ENCODE results near the gene JAZF1.

JAZF1 gene

DNA sequence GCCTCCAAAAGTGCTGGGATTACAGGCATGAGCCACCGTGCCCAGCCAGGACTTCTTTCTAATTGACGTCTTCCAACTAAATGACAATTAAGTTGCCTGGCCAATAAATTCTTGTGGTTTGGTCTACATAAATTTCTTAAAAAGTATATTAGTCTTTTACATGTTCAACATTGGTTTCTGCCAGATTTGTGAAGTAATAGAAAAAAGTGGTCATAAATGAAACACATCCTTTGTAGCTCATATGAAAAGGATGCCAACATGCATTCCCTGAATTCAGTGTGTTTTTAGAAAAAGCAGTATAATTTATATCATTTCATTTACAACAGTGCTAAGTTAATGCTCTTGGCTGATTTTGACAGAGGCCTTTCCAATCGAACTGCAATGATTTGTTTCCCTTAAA lies 225.6 kb downstream of the JAZF1 start:
- Mint-ChIP-seq H3K36me3 (peaks cover 13% of the 10 kb centered on the region), H3K27me3 (no peaks in the 10 kb centered on the region), H3K4me1 (peaks cover 4% of the 10 kb centered on the region), H3K9me3 (no peaks in the 10 kb centered on the region), H3K4me3 (no peak overlapping the region), H3K27ac (no peak overlapping the region)
- ATAC-seq (ENCODE audit: low read depth), result no peak
- no peak for DNase-seq (ENCODE audit: low spot score in 2 of 2)

DNA sequence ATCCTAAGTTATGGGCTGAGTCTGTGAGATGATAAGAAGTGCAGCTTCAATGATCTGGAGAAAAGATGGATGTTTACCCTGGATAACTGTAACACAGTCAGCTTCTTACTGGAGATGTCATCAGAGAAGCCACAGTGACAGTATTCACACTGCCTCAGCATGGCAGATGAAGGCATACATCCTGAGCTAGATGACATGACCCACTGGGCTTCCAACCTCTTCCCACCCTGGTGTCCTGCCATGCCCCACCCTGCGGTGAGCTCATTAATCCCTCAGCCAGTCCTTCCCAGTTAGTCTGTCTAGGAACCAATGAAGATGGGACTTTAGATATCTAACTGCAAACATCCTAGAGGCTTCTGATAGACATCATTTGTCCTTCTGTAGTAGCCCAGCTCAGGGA lies 226.8 kb downstream of the JAZF1 start:
- H3K36me3 Mint-ChIP-seq, result peaks cover 15% of the 10 kb centered on the region
- DNase-seq (ENCODE audit: low spot score in 2 of 2), result no peak
- no peak overlapping the region for H3K4me3 Mint-ChIP-seq
- H3K4me1 Mint-ChIP-seq, result peaks cover 6% of the 10 kb centered on the region
- H3K27me3 Mint-ChIP-seq, result no peaks in the 10 kb centered on the region
- no peaks in the 10 kb centered on the region for H3K9me3 Mint-ChIP-seq
- no peak for ATAC-seq (ENCODE audit: low read depth)
- no peak overlapping the region for H3K27ac Mint-ChIP-seq

DNA sequence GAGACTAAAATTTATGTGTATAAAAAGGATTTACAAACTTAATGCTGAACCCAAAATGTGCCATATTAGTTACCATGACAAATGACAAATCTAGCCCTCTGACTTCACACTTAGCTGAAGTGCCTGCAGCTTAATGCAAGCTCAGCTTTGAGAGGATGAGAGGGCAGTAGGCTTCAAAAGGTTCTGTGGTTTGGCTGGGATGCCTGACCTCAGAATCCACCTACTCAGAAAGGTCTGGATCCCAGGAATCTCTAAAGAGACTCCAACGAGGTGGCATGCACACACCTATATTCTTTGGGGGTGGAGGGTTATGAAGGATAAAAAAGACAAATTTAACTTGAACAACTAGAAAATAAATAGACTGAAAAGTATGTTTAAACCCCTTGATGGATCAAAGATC lies 227.2 kb downstream of the JAZF1 start:
- H3K4me3 Mint-ChIP-seq, result no peak overlapping the region
- no peak overlapping the region for H3K27ac Mint-ChIP-seq
- H3K36me3 Mint-ChIP-seq, result peaks cover 12% of the 10 kb centered on the region
- ATAC-seq (ENCODE audit: low read depth) (no peak), DNase-seq (ENCODE audit: low spot score in 2 of 2) (no peak)
- no peaks in the 10 kb centered on the region for H3K27me3 Mint-ChIP-seq
- H3K4me1 Mint-ChIP-seq, result peaks cover 6% of the 10 kb centered on the region
- H3K9me3 Mint-ChIP-seq, result no peaks in the 10 kb centered on the region

DNA sequence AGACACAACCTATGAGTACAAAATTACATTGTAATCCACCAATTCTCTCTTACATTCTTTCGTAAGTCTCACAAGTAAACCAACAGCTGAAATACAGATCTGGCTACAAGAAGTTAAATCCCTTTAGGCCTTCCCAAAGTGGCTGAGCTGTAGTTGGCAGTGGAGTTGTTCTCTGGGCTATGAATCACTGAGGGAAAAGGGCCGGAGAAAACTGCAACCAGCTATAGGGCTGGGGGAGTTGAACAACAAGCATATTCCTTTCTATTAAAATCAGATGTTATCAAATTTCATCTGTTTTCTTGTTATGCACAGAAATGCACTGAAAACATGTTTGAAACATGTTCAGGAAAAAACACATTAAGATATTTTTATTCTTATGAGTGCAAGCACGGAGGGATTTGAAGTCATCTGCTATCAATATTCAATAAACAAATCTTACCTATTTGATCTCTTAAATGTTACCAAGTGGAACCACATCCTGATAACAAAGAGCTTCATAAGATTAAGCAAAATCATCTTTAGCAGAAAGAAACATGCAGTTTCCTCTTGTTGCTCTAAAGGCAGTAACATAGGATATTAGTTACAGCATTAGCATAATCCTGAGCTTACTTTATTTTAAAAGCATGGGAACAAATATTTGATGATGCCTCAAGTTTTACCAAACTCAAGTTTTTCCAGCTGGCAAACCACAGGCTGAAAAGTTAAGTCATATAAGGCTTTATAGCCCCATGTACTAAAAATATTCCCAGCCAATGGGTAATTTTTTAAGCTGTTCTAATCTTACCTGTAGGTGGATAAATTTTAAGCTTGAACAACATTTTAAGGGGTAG lies 227.9 kb downstream of the JAZF1 start:
- DNase-seq (ENCODE audit: low spot score in 2 of 2) (no peak), ATAC-seq (ENCODE audit: low read depth) (no peak)
- Mint-ChIP-seq H3K36me3 (peaks cover 9% of the 10 kb centered on the region), H3K9me3 (no peaks in the 10 kb centered on the region), H3K27me3 (no peaks in the 10 kb centered on the region), H3K27ac (no peak overlapping the region), H3K4me1 (peaks cover 6% of the 10 kb centered on the region), H3K4me3 (no peak overlapping the region)

DNA sequence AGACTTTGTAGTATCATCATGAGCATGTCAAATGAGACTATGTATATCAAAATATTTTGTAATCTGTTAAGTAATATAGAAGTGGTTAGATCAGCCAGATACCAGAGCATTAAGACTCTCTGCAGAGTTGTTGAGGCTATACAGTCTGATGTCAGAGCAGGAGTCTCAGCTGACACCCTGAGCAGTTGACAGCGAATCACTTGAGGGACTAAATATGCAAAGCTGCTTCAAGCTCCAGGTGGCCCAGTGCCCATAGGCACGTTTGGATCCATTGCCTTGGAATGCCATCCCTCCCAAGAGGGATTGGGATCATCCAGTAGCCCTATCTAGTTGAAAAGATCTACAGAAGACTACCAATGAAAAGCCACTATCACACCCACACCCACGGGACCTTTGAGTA lies 230.5 kb downstream of the JAZF1 start:
- H3K9me3 Mint-ChIP-seq, result no peaks in the 10 kb centered on the region
- DNase-seq (ENCODE audit: low spot score in 2 of 2) (no peak), ATAC-seq (ENCODE audit: low read depth) (no peak)
- no peaks in the 10 kb centered on the region for H3K27me3 Mint-ChIP-seq
- peaks cover 7% of the 10 kb centered on the region for H3K36me3 Mint-ChIP-seq
- no peak overlapping the region for H3K27ac Mint-ChIP-seq
- H3K4me1 Mint-ChIP-seq, result peaks cover 6% of the 10 kb centered on the region
- no peak overlapping the region for H3K4me3 Mint-ChIP-seq

GRCh38 chr7:27948861-27949260 lies 231.7 kb downstream of the JAZF1 start:
- Mint-ChIP-seq H3K9me3 (no peaks in the 10 kb centered on the region), H3K27me3 (no peaks in the 10 kb centered on the region), H3K36me3 (peaks cover 13% of the 10 kb centered on the region), H3K27ac (no peak overlapping the region), H3K4me3 (no peak overlapping the region), H3K4me1 (peaks cover 4% of the 10 kb centered on the region)
- ATAC-seq (ENCODE audit: low read depth), result no peak
- no peak for DNase-seq (ENCODE audit: low spot score in 2 of 2)

DNA sequence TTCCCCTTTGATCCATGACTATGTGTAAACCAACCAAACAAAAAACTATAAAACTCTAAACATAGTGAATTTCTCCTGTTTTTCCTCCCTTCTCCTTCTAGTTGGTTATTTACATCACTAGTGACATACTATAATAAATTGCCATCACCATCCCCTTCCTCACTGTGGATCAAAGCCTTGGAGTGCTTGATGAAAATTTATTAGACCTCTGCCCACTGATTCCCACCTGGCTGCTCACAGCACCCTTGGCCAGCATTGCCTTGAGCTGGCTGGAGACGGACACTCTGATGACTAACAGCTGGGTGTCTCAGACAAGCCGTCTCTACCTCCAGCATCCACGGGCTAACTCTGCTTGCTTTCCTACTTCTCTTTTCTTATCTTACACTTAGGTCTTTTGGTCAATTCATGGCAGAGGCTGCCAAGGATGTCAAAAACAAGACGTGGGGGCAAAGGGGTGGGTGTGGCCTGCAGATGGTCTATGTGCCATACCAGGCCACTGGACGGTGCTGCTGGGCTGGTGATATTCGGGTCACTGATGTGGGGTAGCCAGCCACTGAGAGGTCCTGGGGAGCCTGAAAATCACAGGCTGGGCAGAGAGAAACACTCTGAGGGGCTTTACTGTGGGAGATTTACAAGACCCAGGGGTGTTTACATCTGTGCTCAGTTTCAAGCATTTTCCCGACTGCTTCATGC lies 232.9 kb downstream of the JAZF1 start:
- H3K27me3 Mint-ChIP-seq, result no peaks in the 10 kb centered on the region
- no peak overlapping the region for H3K27ac Mint-ChIP-seq
- H3K4me3 Mint-ChIP-seq, result no peak overlapping the region
- DNase-seq (ENCODE audit: low spot score in 2 of 2) (no peak), ATAC-seq (ENCODE audit: low read depth) (no peak)
- H3K9me3 Mint-ChIP-seq, result no peaks in the 10 kb centered on the region
- peaks cover 2% of the 10 kb centered on the region for H3K4me1 Mint-ChIP-seq
- H3K36me3 Mint-ChIP-seq, result peaks cover 15% of the 10 kb centered on the region

DNA sequence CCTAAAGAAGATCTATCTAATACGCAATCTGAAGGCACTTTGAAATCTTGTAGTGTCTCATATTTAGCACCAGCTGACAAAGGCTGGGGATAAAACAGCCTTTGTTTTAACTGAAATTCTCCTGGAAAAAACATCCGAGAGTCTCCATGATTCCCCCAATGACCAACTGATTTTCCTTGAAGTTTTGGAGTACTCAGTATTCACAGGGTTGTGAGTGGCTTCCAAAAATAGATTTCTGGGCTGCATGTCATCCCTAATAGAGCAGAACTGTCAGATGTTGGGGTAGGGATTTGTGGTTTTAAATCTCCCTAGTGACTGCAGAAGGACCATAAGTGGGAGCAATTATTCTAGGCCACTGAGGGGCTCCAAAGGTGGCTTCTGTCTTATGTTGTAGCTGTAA lies 234.2 kb downstream of the JAZF1 start:
- no peak for DNase-seq (ENCODE audit: low spot score in 2 of 2)
- ATAC-seq (ENCODE audit: low read depth), result no peak
- Mint-ChIP-seq H3K9me3 (no peaks in the 10 kb centered on the region), H3K27me3 (no peaks in the 10 kb centered on the region), H3K4me3 (no peak overlapping the region), H3K36me3 (peaks cover 21% of the 10 kb centered on the region), H3K4me1 (peaks cover 4% of the 10 kb centered on the region), H3K27ac (no peak overlapping the region)

GRCh38 chr7:27945058-27945795 lies 235.4 kb downstream of the JAZF1 start:
- Mint-ChIP-seq H3K27me3 (no peaks in the 10 kb centered on the region), H3K36me3 (peaks cover 29% of the 10 kb centered on the region), H3K4me3 (no peak overlapping the region), H3K27ac (no peak overlapping the region), H3K4me1 (peaks cover 5% of the 10 kb centered on the region), H3K9me3 (no peaks in the 10 kb centered on the region)
- no peak for DNase-seq (ENCODE audit: low spot score in 2 of 2)
- no peak for ATAC-seq (ENCODE audit: low read depth)

GRCh38 chr7:27944643-27945042 lies 236.0 kb downstream of the JAZF1 start:
- Mint-ChIP-seq H3K4me1 (peaks cover 5% of the 10 kb centered on the region), H3K36me3 (peaks cover 30% of the 10 kb centered on the region), H3K27ac (no peak overlapping the region), H3K4me3 (no peak overlapping the region), H3K27me3 (no peaks in the 10 kb centered on the region), H3K9me3 (no peaks in the 10 kb centered on the region)
- ATAC-seq (ENCODE audit: low read depth) (no peak), DNase-seq (ENCODE audit: low spot score in 2 of 2) (no peak)

DNA sequence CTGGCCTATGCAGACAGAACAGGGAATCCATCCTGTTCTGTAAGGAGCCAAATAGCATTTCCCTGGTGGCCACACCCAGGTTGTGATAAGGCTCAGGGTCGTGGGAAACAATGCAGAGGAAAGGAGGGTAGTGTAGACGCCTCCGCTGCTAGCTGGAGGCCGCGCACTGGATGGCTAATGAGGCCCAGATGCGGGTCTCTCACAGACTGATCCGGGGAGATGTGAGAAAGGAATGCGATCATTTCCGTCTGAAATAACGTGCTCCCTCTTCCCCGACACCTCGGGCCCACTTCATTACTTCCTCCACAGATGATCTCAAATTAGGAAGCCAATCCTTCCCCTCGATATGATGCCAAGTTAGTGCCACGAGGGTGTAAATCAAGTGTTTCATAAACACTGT lies 237.4 kb downstream of the JAZF1 start:
- H3K27me3 Mint-ChIP-seq, result no peaks in the 10 kb centered on the region
- H3K36me3 Mint-ChIP-seq, result peaks cover 31% of the 10 kb centered on the region
- peaks cover 5% of the 10 kb centered on the region for H3K4me1 Mint-ChIP-seq
- DNase-seq (ENCODE audit: low spot score in 2 of 2), result no peak
- H3K9me3 Mint-ChIP-seq, result no peaks in the 10 kb centered on the region
- no peak overlapping the region for H3K4me3 Mint-ChIP-seq
- ATAC-seq (ENCODE audit: low read depth), result no peak
- no peak overlapping the region for H3K27ac Mint-ChIP-seq

- DNase-seq (ENCODE audit: low spot score in 2 of 2) (no peak), ATAC-seq (ENCODE audit: low read depth) (no peak)
- Mint-ChIP-seq H3K4me1 (peaks cover 5% of the 10 kb centered on the region), H3K27ac (no peak overlapping the region), H3K27me3 (no peaks in the 10 kb centered on the region), H3K36me3 (peaks cover 31% of the 10 kb centered on the region), H3K9me3 (no peaks in the 10 kb centered on the region), H3K4me3 (no peak overlapping the region)
Measured at GRCh38 chr7:27942711-27943110, 237.9 kb downstream of the JAZF1 start.

GRCh38 chr7:27941522-27941921 lies 239.1 kb downstream of the JAZF1 start:
- H3K4me3 Mint-ChIP-seq, result no peak overlapping the region
- no peaks in the 10 kb centered on the region for H3K27me3 Mint-ChIP-seq
- H3K27ac Mint-ChIP-seq, result no peak overlapping the region
- peaks cover 31% of the 10 kb centered on the region for H3K36me3 Mint-ChIP-seq
- H3K4me1 Mint-ChIP-seq, result peaks cover 5% of the 10 kb centered on the region
- no peak for ATAC-seq (ENCODE audit: low read depth)
- H3K9me3 Mint-ChIP-seq, result no peaks in the 10 kb centered on the region
- DNase-seq (ENCODE audit: low spot score in 2 of 2), result no peak

DNA sequence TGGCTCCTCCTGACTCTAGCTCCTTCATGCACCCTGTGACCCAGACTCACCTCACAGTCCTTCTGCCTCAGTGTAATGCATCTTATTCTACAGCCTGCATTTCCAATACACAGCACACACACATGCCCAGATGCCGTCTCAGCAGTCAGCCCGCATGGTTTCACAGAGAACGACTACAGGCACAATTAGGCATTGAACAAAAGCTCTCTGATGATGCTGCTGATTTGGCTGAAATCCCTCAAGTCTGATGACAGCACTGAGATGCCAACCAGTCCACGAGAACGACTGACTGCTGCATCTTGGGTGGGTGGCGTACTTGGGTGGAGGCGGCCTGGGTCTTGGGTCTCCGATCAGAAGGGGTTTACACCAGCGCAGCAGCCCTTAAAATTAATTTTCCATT lies 240.3 kb downstream of the JAZF1 start:
- peaks cover 5% of the 10 kb centered on the region for H3K4me1 Mint-ChIP-seq
- DNase-seq (ENCODE audit: low spot score in 2 of 2), result no peak
- H3K4me3 Mint-ChIP-seq, result no peak overlapping the region
- H3K27ac Mint-ChIP-seq, result no peak overlapping the region
- H3K36me3 Mint-ChIP-seq, result peaks cover 29% of the 10 kb centered on the region
- no peaks in the 10 kb centered on the region for H3K9me3 Mint-ChIP-seq
- no peaks in the 10 kb centered on the region for H3K27me3 Mint-ChIP-seq
- no peak for ATAC-seq (ENCODE audit: low read depth)

All from memory B cell (primary cell).